Upper lobe of left lung (tissue), 4 donors: ENCODE measurements around the gene CCDC78.

Experiments
- POLR2A ChIP-seq, 4 donors: fragments of 450-650 bp; IDR thresholded peaks; one replicate each; pipeline ENCODE4 v1.5.1; 2016 to 2017; ENCODE audit warnings: antibody characterized with exemption in 4 of 4, mild to moderate bottlenecking in 2 of 4
- TF ChIP-seq, protein P1 (sequence below), 6 experiments: fragments of 450-650 bp in 4 of 6; fragments of 200-600 bp in 2 of 6; sonication (generic) in 2 of 6; IDR thresholded peaks; one replicate each; pipeline ENCODE4 v1.5.1; 2016 to 2019; ENCODE audit warnings: antibody characterized with exemption in 6 of 6

DNA sequence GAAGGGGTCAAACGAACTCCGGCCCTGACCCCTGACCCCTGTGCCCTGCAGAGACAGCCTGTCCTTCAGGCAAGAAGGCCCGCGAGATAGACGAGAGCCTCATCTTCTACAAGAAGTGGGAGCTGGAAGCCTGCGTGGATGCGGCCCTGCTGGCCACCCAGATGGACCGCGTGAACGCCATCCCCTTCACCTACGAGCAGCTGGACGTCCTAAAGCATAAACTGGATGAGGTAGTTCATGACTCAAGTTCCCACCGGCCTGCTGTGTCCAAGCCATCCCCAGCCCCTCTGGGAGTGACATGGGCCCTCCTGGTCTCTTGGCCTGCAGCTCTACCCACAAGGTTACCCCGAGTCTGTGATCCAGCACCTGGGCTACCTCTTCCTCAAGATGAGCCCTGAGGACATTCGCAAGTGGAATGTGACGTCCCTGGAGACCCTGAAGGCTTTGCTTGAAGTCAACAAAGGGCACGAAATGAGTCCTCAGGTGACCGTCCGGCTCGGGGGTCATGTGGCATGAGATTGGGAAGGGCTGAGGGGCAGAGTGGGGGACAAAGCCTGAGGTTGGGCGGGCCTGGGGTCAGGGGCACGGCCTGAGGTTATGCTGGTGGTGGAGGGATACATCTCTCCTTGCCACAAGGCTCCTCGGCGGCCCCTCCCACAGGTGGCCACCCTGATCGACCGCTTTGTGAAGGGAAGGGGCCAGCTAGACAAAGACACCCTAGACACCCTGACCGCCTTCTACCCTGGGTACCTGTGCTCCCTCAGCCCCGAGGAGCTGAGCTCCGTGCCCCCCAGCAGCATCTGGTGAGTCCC is 40.0 kb upstream of the CCDC78 start:
- no peak for TF ChIP-seq POLR2A (IDR thresholded peaks at IDR 0.05)
- TF ChIP-seq, protein P1, sequence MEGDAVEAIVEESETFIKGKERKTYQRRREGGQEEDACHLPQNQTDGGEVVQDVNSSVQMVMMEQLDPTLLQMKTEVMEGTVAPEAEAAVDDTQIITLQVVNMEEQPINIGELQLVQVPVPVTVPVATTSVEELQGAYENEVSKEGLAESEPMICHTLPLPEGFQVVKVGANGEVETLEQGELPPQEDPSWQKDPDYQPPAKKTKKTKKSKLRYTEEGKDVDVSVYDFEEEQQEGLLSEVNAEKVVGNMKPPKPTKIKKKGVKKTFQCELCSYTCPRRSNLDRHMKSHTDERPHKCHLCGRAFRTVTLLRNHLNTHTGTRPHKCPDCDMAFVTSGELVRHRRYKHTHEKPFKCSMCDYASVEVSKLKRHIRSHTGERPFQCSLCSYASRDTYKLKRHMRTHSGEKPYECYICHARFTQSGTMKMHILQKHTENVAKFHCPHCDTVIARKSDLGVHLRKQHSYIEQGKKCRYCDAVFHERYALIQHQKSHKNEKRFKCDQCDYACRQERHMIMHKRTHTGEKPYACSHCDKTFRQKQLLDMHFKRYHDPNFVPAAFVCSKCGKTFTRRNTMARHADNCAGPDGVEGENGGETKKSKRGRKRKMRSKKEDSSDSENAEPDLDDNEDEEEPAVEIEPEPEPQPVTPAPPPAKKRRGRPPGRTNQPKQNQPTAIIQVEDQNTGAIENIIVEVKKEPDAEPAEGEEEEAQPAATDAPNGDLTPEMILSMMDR (IDR thresholded peaks at IDR 0.05), result no peak
